Uterus (tissue), 4 donors: Measurements from ENCODE around the gene WWOX. TPM values are rescaled to one million over a fixed set of nuclear protein-coding genes. Genes with fewer than 3 reads are reported as not detected.

ENCODE experiments used
- DNase-seq, 2 donors: peaks; one replicate each; pipeline ENCODE4 v3.0.0-alpha.2; 2019 to 2020
- H3K27ac ChIP-seq, 2 donors: fragments of 200-600 bp; sonication (generic); 1 replicate in 1 of 2; 2 replicates in 1 of 2; pipeline ENCODE4 v1.5.1; 2016 to 2018
- H3K27me3 ChIP-seq, 2 donors: fragments of 200-600 bp; sonication (generic); one replicate each; pipeline ENCODE4 v1.5.1; 2018 to 2019; ENCODE audit warnings: control low read depth in 1 of 2
- H3K36me3 ChIP-seq, 2 donors: fragments of 200-600 bp; sonication (generic); one replicate each; pipeline ENCODE4 v1.5.1; 2019; ENCODE audit warnings: control low read depth in 1 of 2
- H3K4me1 ChIP-seq, 2 donors: fragments of 200-600 bp; sonication (generic); one replicate each; pipeline ENCODE4 v1.5.1; 2018 to 2019; ENCODE audit warnings: control low read depth in 1 of 2
- H3K4me3 ChIP-seq, 2 donors: fragments of 200-600 bp; sonication (generic); 1 replicate in 1 of 2; 2 replicates in 1 of 2; pipeline ENCODE4 v1.5.1; 2018 to 2019; ENCODE audit warnings: mild to moderate bottlenecking in 1 of 2
- H3K9me3 ChIP-seq, 2 donors: fragments of 200-600 bp; sonication (generic); one replicate each; pipeline ENCODE4 v1.5.1; 2019; ENCODE audit warnings: control low read depth in 1 of 2
- CTCF ChIP-seq, 4 experiments: fragments of 200-600 bp in 2 of 4; fragments of 450-650 bp in 2 of 4; sonication (generic) in 2 of 4; IDR thresholded peaks; one replicate each; pipeline ENCODE4 v1.5.1; 2016 to 2019; ENCODE audit warnings: antibody characterized with exemption in 4 of 4, mild to moderate bottlenecking in 2 of 4, moderate library complexity in 1 of 4
- POLR2A ChIP-seq, 2 donors: fragments of 450-650 bp; IDR thresholded peaks; one replicate each; pipeline ENCODE4 v1.6.1; 2016; ENCODE audit warnings: antibody characterized with exemption in 2 of 2, mild to moderate bottlenecking in 1 of 2, moderate library complexity in 1 of 2
- intact Hi-C: fragments of 100-400 bp; cut with DNase I; formaldehyde crosslinking; loops from one replicate; pipeline ENCODE4 v1.15.1; 2023; ENCODE audit warnings: low total_unique reads
- total RNA-seq, 4 donors: library from RNA; depleted of rRNA in 3 of 4; stranded (reverse); fragments of >200 nt in 3 of 4; gene quantifications; one replicate each; pipeline versions ENCODE4 v1.1.0 to v1.2.4, GENCODE V29; 2014 to 2023
- donor health status: DM: yes; HTN: yes; CAD: no.

WWOX gene
- total RNA-seq, 4 donors from 2014 or later = 34.1 to 99.9 (median 55.8) TPM

- TF ChIP-seq CTCF (IDR thresholded peaks at IDR 0.05) (no peak), POLR2A (IDR thresholded peaks at IDR 0.05) (no peak)
- H3K27ac ChIP-seq = no peak overlapping the region
- intact Hi-C loops = no loop called here
- no peaks in the 10 kb centered on the region for H3K36me3 ChIP-seq
- no peak overlapping the region for H3K4me3 ChIP-seq
- no peaks in the 10 kb centered on the region for H3K27me3 ChIP-seq
- DNase-seq = no peak
- H3K9me3 ChIP-seq = no peaks in the 10 kb centered on the region
- H3K4me1 ChIP-seq = no peaks in the 10 kb centered on the region
Measured at GRCh38 chr16:78218856-78219651, 119.6 kb downstream of the WWOX start.

GRCh38 chr16:78220571-78220970, 121.1 kb downstream of the WWOX start:
- intact Hi-C loops = no loop called here
- Histone ChIP-seq H3K27me3 (no peaks in the 10 kb centered on the region), H3K9me3 (no peaks in the 10 kb centered on the region), H3K36me3 (no peaks in the 10 kb centered on the region), H3K27ac (no peak overlapping the region), H3K4me3 (no peak overlapping the region), H3K4me1 (no peaks in the 10 kb centered on the region)
- TF ChIP-seq CTCF (IDR thresholded peaks at IDR 0.05) (no peak), POLR2A (IDR thresholded peaks at IDR 0.05) (no peak)
- no peak for DNase-seq

GRCh38 chr16:78221892-78222291, 122.4 kb downstream of the WWOX start:
- TF ChIP-seq CTCF (IDR thresholded peaks at IDR 0.05) (no peak), POLR2A (IDR thresholded peaks at IDR 0.05) (no peak)
- Histone ChIP-seq H3K4me3 (no peak overlapping the region), H3K9me3 (no peaks in the 10 kb centered on the region), H3K27ac (no peak overlapping the region), H3K36me3 (no peaks in the 10 kb centered on the region), H3K4me1 (no peaks in the 10 kb centered on the region), H3K27me3 (no peaks in the 10 kb centered on the region)
- DNase-seq = no peak
- intact Hi-C loops = no loop called here

GRCh38 chr16:78224342-78224741, 124.9 kb downstream of the WWOX start:
- H3K4me3 ChIP-seq = no peak overlapping the region
- no peak for DNase-seq
- intact Hi-C loops = no loop called here

More at GRCh38 chr16:78224342-78224741, 124.9 kb downstream of the WWOX start:
- Histone ChIP-seq H3K36me3 (no peaks in the 10 kb centered on the region), H3K27me3 (no peaks in the 10 kb centered on the region), H3K9me3 (no peaks in the 10 kb centered on the region), H3K27ac (no peak overlapping the region), H3K4me1 (no peaks in the 10 kb centered on the region)
- TF ChIP-seq CTCF (IDR thresholded peaks at IDR 0.05) = no peak
- TF ChIP-seq POLR2A (IDR thresholded peaks at IDR 0.05) = no peak
